Measurements from ENCODE around the gene MTMR2. TPM values are rescaled to one million over a fixed set of nuclear protein-coding genes. Genes with fewer than 3 reads are reported as not detected.
"Not testable (repeated sequence)": the region's sequence is repeated elsewhere in the genome, so short reads cannot be mapped to it uniquely, and the experiment has no call there.

Gene MTMR2
- total RNA-seq, 1 donor from 2014 or later = 68.9 TPM

- Mint-ChIP-seq H3K9me3 (no peaks in the 10 kb centered on the region), H3K4me1 (no peaks in the 10 kb centered on the region), H3K27me3 (ENCODE audit: insufficient read depth, low read depth) (no peaks in the 10 kb centered on the region), H3K27ac (no peak overlapping the region), H3K4me3 (no peak overlapping the region), H3K36me3 (peaks cover 51% of the 10 kb centered on the region)
- no peak overlapping the region for H3K4me3 ChIP-seq
- DNase-seq (ENCODE audit: low spot score) = no peak
- no peaks in the 10 kb centered on the region for H3K27me3 ChIP-seq
- no peak for TF ChIP-seq EZH2 (IDR thresholded peaks at IDR 0.05)
- TF ChIP-seq CTCF (IDR thresholded peaks at IDR 0.05) = no peak
- no peak for TF ChIP-seq EZH2phosphoT487 (IDR thresholded peaks at IDR 0.05)
- H3K4me2 ChIP-seq = no peak overlapping the region
- no peaks in the 10 kb centered on the region for H3K4me1 ChIP-seq
- H3K79me2 ChIP-seq (ENCODE audit: low read depth) = no peaks in the 10 kb centered on the region
- H3K9me3 ChIP-seq (ENCODE audit: low read depth) = no peaks in the 10 kb centered on the region
- H2AFZ ChIP-seq (replicated peaks) = no peak overlapping the region
- H3K27ac ChIP-seq = no peak overlapping the region
- H3K36me3 ChIP-seq = peaks cover 11% of the 10 kb centered on the region
- H3F3A ChIP-seq (ENCODE audit: low read depth) = no peaks in the 10 kb centered on the region
- no peaks in the 10 kb centered on the region for H4K20me1 ChIP-seq (ENCODE audit: low read depth)
- no peak overlapping the region for H3K9ac ChIP-seq
Measured at GRCh38 chr11:95821640-95822039, 102.3 kb downstream of the MTMR2 start.

GRCh38 chr11:95816037-95816436, 107.9 kb downstream of the MTMR2 start:
- Mint-ChIP-seq H3K4me3 (no peak overlapping the region), H3K27me3 (ENCODE audit: insufficient read depth, low read depth) (no peaks in the 10 kb centered on the region), H3K9me3 (no peaks in the 10 kb centered on the region), H3K27ac (no peak overlapping the region), H3K4me1 (no peaks in the 10 kb centered on the region), H3K36me3 (peaks cover 53% of the 10 kb centered on the region)
- Histone ChIP-seq H3K4me1 (no peaks in the 10 kb centered on the region), H3K27me3 (no peaks in the 10 kb centered on the region), H3K4me2 (no peak overlapping the region), H3K79me2 (ENCODE audit: low read depth) (no peaks in the 10 kb centered on the region), H3K9me3 (ENCODE audit: low read depth) (no peaks in the 10 kb centered on the region), H3K36me3 (peaks cover 33% of the 10 kb centered on the region), H3K27ac (no peak overlapping the region), H3F3A (ENCODE audit: low read depth) (peaks cover 4% of the 10 kb centered on the region), H4K20me1 (ENCODE audit: low read depth) (no peaks in the 10 kb centered on the region), H2AFZ (replicated peaks) (no peak overlapping the region), H3K9ac (no peak overlapping the region), H3K4me3 (no peak overlapping the region)
- no peak for TF ChIP-seq CTCF (IDR thresholded peaks at IDR 0.05)
- TF ChIP-seq EZH2phosphoT487 (IDR thresholded peaks at IDR 0.05) = no peak
- no peak for TF ChIP-seq EZH2 (IDR thresholded peaks at IDR 0.05)
- DNase-seq (ENCODE audit: low spot score) = no peak

GRCh38 chr11:95811052-95811451, 112.9 kb downstream of the MTMR2 start:
- H4K20me1 ChIP-seq (ENCODE audit: low read depth); H3K27me3 Mint-ChIP-seq (ENCODE audit: insufficient read depth, low read depth); H3K27me3 ChIP-seq; H3K4me1 ChIP-seq; H3K4me2 ChIP-seq; H3K9ac ChIP-seq; H3K4me1 Mint-ChIP-seq; H3K4me3 ChIP-seq; DNase-seq (ENCODE audit: low spot score); H3K27ac Mint-ChIP-seq; H3K79me2 ChIP-seq (ENCODE audit: low read depth); H3K9me3 ChIP-seq (ENCODE audit: low read depth); H3F3A ChIP-seq (ENCODE audit: low read depth); H2AFZ ChIP-seq (replicated peaks); H3K4me3 Mint-ChIP-seq; H3K27ac ChIP-seq: not testable (repeated sequence)
- peaks cover 27% of the 10 kb centered on the region for H3K36me3 ChIP-seq
- Mint-ChIP-seq H3K36me3 (peaks cover 61% of the 10 kb centered on the region), H3K9me3 (peaks cover 31% of the 10 kb centered on the region)

GRCh38 chr11:95806464-95806863, 117.4 kb downstream of the MTMR2 start:
- not testable (repeated sequence) for H3K4me1 Mint-ChIP-seq; H3K9ac ChIP-seq; H3K4me1 ChIP-seq; H3K79me2 ChIP-seq (ENCODE audit: low read depth); H4K20me1 ChIP-seq (ENCODE audit: low read depth); H3K4me3 Mint-ChIP-seq; H3K9me3 ChIP-seq (ENCODE audit: low read depth); H3K27me3 ChIP-seq; DNase-seq (ENCODE audit: low spot score); H3K27ac ChIP-seq; H3K4me2 ChIP-seq; H3F3A ChIP-seq (ENCODE audit: low read depth); H3K4me3 ChIP-seq; H2AFZ ChIP-seq (replicated peaks); H3K27me3 Mint-ChIP-seq (ENCODE audit: insufficient read depth, low read depth); H3K27ac Mint-ChIP-seq
- Mint-ChIP-seq H3K9me3 (peaks cover 39% of the 10 kb centered on the region), H3K36me3 (peaks cover 67% of the 10 kb centered on the region)
- peaks cover 27% of the 10 kb centered on the region for H3K36me3 ChIP-seq

Data from neural progenitor cell (in vitro differentiated cells).